Immature natural killer cell (primary cell): ENCODE results near the gene CRHR1. TPM values are rescaled to one million over a fixed set of nuclear protein-coding genes. Genes with fewer than 3 reads are reported as not detected.

Experiments
- DNase-seq, 3 donors: peaks; one replicate each; pipeline ENCODE4 v3.0.0; 2022; ENCODE audit warnings: mixed read lengths in 1 of 3
- H3K27ac Mint-ChIP-seq, 6 donors: one replicate each; pipeline ENCODE4 v1.8.0; 2020; ENCODE audit warnings: mixed read lengths in 6 of 6, mild to moderate bottlenecking in 5 of 6, inconsistent platforms in 4 of 6, moderate library complexity in 3 of 6
- H3K27me3 Mint-ChIP-seq, 3 donors: one replicate each; pipeline ENCODE4 v1.8.0; 2020 to 2021; ENCODE audit warnings: low read depth in 3 of 3, mild to moderate bottlenecking in 3 of 3, mixed read lengths in 3 of 3, moderate library complexity in 3 of 3, inconsistent platforms in 1 of 3
- H3K36me3 Mint-ChIP-seq, 3 donors: one replicate each; pipeline ENCODE4 v1.8.0; 2020; ENCODE audit warnings: mixed read lengths in 3 of 3, inconsistent platforms in 2 of 3, mild to moderate bottlenecking in 2 of 3
- H3K4me1 Mint-ChIP-seq, 2 donors: one replicate each; pipeline ENCODE4 v1.8.0; 2020; ENCODE audit warnings: inconsistent platforms in 2 of 2, mild to moderate bottlenecking in 2 of 2, mixed read lengths in 2 of 2, moderate library complexity in 1 of 2
- H3K4me3 Mint-ChIP-seq, 5 donors: one replicate each; pipeline ENCODE4 v1.8.0; 2020; ENCODE audit warnings: mild to moderate bottlenecking in 5 of 5, mixed read lengths in 5 of 5, inconsistent platforms in 3 of 5, moderate library complexity in 3 of 5
- H3K9me3 Mint-ChIP-seq, 6 donors: one replicate each; pipeline ENCODE4 v1.8.0; 2020; ENCODE audit warnings: mild to moderate bottlenecking in 6 of 6, mixed read lengths in 6 of 6, inconsistent platforms in 4 of 6, moderate library complexity in 3 of 6
- polyA plus RNA-seq, 3 donors: library from polyadenylated mRNA; unstranded; fragments of 300-500 nt; fragmentation: Illumina TruSeq; gene quantifications; one replicate each; pipeline ENCODE4 v1.2.3, GENCODE V29; 2021

The CRHR1 gene
- polyA plus RNA-seq, 3 donors from 2014 or later: not detected

GRCh38 chr17:45787044-45787443, 2.9 kb downstream of the CRHR1 start:
- Mint-ChIP-seq H3K36me3 (no peaks in the 10 kb centered on the region), H3K4me3 (no peak overlapping the region), H3K4me1 (peaks cover 6 to 11% of the 10 kb centered on the region in 2 donors), H3K27me3 (peaks cover 2 to 27% (median 16%) of the 10 kb centered on the region in 3 donors), H3K27ac (no peak overlapping the region), H3K9me3 (no peaks in the 10 kb centered on the region)
- no peak for DNase-seq

GRCh38 chr17:45787656-45788055, 3.5 kb downstream of the CRHR1 start:
- no peak for DNase-seq
- H3K27ac Mint-ChIP-seq: no peak overlapping the region
- H3K4me3 Mint-ChIP-seq: no peak overlapping the region
- peaks cover 6 to 9% of the 10 kb centered on the region in 2 donors for H3K4me1 Mint-ChIP-seq
- no peaks in the 10 kb centered on the region for H3K9me3 Mint-ChIP-seq
- H3K36me3 Mint-ChIP-seq: no peaks in the 10 kb centered on the region
- H3K27me3 Mint-ChIP-seq: peaks cover 0 to 30% (median 16%) of the 10 kb centered on the region in 3 donors

GRCh38 chr17:45788057-45788456, 3.9 kb downstream of the CRHR1 start:
- peaks cover 6 to 8% of the 10 kb centered on the region in 2 donors for H3K4me1 Mint-ChIP-seq
- H3K27ac Mint-ChIP-seq: no peak overlapping the region
- H3K36me3 Mint-ChIP-seq: no peaks in the 10 kb centered on the region
- DNase-seq: no peak
- peaks cover 4 to 30% (median 14%) of the 10 kb centered on the region in 3 donors for H3K27me3 Mint-ChIP-seq
- H3K4me3 Mint-ChIP-seq: no peak overlapping the region
- H3K9me3 Mint-ChIP-seq: no peaks in the 10 kb centered on the region

GRCh38 chr17:45789874-45790273, 5.8 kb downstream of the CRHR1 start:
- DNase-seq: no peak
- Mint-ChIP-seq H3K9me3 (no peaks in the 10 kb centered on the region), H3K36me3 (no peaks in the 10 kb centered on the region), H3K4me1 (peaks cover 3 to 6% of the 10 kb centered on the region in 2 donors), H3K27ac (no peak overlapping the region), H3K27me3 (peaks cover 4 to 26% (median 13%) of the 10 kb centered on the region in 3 donors), H3K4me3 (no peak overlapping the region)

GRCh38 chr17:45790296-45790922, 6.3 kb downstream of the CRHR1 start:
- no peak overlapping the region for H3K4me3 Mint-ChIP-seq
- no peaks in the 10 kb centered on the region for H3K9me3 Mint-ChIP-seq
- H3K4me1 Mint-ChIP-seq: peaks cover 3 to 6% of the 10 kb centered on the region in 2 donors
- H3K27me3 Mint-ChIP-seq: peaks cover 4 to 26% (median 13%) of the 10 kb centered on the region in 3 donors
- H3K27ac Mint-ChIP-seq: no peak overlapping the region
- no peaks in the 10 kb centered on the region for H3K36me3 Mint-ChIP-seq
- no peak for DNase-seq

DNA sequence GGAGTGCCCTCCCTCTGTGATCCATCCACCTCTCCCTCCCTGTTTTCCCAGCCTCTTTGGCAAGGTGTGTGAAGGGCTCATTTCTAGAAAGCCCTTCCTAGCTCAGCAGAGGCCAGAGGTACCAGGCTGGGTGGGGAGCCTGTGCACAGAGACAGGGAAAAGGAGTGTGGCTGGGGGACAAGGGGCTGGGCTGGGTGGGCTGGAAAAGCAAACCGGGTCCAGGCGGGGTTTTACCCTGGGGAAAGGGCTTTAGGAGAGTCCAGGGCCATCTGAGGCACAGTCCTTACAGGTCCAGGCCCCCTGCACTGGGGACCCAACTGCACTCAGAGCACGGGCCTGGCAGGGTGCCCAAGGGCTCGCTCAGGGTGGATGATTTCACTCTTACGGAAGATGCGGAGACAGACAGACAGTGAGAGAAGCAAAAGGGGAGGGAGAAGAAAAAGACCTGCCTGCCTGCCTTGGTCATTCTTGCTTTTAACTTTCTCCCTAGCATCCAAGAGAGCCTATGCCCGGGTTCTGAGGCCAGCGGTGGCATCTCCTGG, 7.0 kb downstream of the CRHR1 start:
- Mint-ChIP-seq H3K27me3 (peaks cover 4 to 19% (median 9%) of the 10 kb centered on the region in 3 donors), H3K36me3 (no peaks in the 10 kb centered on the region), H3K4me3 (no peak overlapping the region), H3K27ac (peak overlapping the region in 1 of 6 donors; percentile 76), H3K9me3 (no peaks in the 10 kb centered on the region), H3K4me1 (peaks cover 0 to 2% of the 10 kb centered on the region in 2 donors)
- DNase-seq: no peak

- Mint-ChIP-seq H3K27ac (no peak overlapping the region), H3K36me3 (no peaks in the 10 kb centered on the region), H3K27me3 (peaks cover 4 to 16% (median 9%) of the 10 kb centered on the region in 3 donors), H3K4me3 (no peak overlapping the region), H3K9me3 (no peaks in the 10 kb centered on the region), H3K4me1 (no peaks in the 10 kb centered on the region)
- DNase-seq: no peak
These were observed 7.8 kb downstream of the CRHR1 start for GRCh38 chr17:45791935-45792334.

DNA sequence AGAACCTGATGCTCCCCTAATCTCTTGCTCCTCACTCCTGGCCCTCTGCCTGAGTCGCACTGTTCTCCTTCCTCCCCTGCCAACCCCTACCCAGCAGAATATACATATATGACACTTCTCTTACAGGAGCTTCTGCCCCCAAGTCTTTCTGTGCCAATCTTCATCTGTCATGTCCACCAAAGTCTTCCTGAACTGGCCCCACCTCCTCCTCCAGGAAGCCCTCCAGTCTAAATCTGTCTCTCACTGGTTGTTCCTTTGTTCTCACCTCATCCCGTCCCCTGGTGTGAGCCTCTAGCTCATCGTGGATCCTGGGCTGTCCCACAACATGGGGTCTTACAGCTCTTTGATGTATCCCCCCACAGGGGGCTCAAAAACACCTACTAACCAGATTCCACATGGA, 8.3 kb downstream of the CRHR1 start:
- Mint-ChIP-seq H3K4me3 (no peak overlapping the region), H3K27me3 (peaks cover 4 to 13% (median 6%) of the 10 kb centered on the region in 3 donors), H3K36me3 (no peaks in the 10 kb centered on the region), H3K9me3 (no peaks in the 10 kb centered on the region), H3K4me1 (no peaks in the 10 kb centered on the region), H3K27ac (no peak overlapping the region)
- DNase-seq: no peak

- H3K36me3 Mint-ChIP-seq: no peaks in the 10 kb centered on the region
- H3K27me3 Mint-ChIP-seq: peaks cover 4 to 13% (median 6%) of the 10 kb centered on the region in 3 donors
- DNase-seq: no peak
- H3K9me3 Mint-ChIP-seq: no peaks in the 10 kb centered on the region
- H3K4me1 Mint-ChIP-seq: no peaks in the 10 kb centered on the region
- H3K4me3 Mint-ChIP-seq: no peak overlapping the region
- no peak overlapping the region for H3K27ac Mint-ChIP-seq
These were observed 9.1 kb downstream of the CRHR1 start for GRCh38 chr17:45792995-45793755.

DNA sequence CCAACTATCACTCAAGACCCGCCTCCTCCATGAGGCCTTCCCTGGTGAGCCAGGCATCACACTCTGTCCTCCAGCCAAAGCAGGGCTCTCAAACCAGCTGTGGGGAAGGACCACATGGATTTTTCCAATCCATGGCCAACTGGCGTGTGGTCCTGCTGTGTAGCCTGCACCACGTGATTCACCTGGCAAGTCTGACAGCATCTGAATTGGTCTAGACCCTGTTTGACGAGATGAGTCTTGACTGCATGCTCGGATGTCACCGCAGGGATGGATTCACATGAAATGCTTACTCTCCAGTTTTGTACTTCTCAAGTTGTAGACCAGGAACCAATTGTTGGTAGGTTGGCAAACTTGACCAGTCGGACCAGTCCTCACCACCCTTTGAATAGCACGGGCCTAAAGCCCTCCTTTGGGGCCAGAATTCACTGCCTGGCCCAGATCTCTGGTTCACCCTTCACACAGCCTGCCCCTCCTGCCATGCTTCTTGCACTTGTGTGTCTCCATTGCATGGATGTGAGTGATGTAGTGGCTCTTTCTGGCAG, 9.9 kb downstream of the CRHR1 start:
- peaks cover 4 to 8% (median 7%) of the 10 kb centered on the region in 3 donors for H3K27me3 Mint-ChIP-seq
- DNase-seq: no peak

DNA sequence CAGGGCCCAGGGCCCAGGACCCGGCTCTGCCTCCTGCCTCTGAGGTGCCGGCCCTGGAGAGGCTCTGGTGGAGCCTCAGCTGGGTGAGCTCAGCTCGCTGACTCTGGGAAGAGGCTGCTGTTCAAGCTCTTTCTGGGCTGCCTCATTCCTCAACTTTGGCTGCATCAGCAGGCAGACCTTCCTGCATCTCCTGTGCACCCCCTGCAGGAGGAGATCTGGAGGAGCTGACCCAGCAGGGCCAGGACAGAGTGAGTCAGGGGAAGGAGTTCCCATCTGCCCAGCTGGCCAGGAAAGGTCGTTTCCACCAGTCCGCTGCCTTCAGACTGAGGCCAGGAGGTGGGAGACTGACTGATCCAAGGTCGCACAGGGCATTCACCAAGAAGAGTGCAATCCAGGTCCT, 10.7 kb downstream of the CRHR1 start:
- H3K36me3 Mint-ChIP-seq: no peaks in the 10 kb centered on the region
- no peaks in the 10 kb centered on the region for H3K9me3 Mint-ChIP-seq
- peaks cover 4 to 11% (median 7%) of the 10 kb centered on the region in 3 donors for H3K27me3 Mint-ChIP-seq
- no peaks in the 10 kb centered on the region for H3K4me1 Mint-ChIP-seq
- H3K4me3 Mint-ChIP-seq: no peak overlapping the region
- no peak overlapping the region for H3K27ac Mint-ChIP-seq
- no peak for DNase-seq

More for the DNA sequence above, 9.9 kb downstream of the CRHR1 start:
- Mint-ChIP-seq H3K4me3 (no peak overlapping the region), H3K27ac (no peak overlapping the region), H3K36me3 (no peaks in the 10 kb centered on the region), H3K9me3 (no peaks in the 10 kb centered on the region), H3K4me1 (no peaks in the 10 kb centered on the region)

GRCh38 chr17:45800816-45801215, 16.7 kb downstream of the CRHR1 start:
- peaks cover 2 to 5% (median 4%) of the 10 kb centered on the region in 3 donors for H3K27me3 Mint-ChIP-seq
- H3K4me1 Mint-ChIP-seq: no peaks in the 10 kb centered on the region
- DNase-seq: no peak
- no peak overlapping the region for H3K4me3 Mint-ChIP-seq
- H3K9me3 Mint-ChIP-seq: no peaks in the 10 kb centered on the region
- no peak overlapping the region for H3K27ac Mint-ChIP-seq
- no peaks in the 10 kb centered on the region for H3K36me3 Mint-ChIP-seq

- H3K4me1 Mint-ChIP-seq: no peaks in the 10 kb centered on the region
- no peak overlapping the region for H3K4me3 Mint-ChIP-seq
- no peaks in the 10 kb centered on the region for H3K36me3 Mint-ChIP-seq
- no peaks in the 10 kb centered on the region for H3K9me3 Mint-ChIP-seq
- DNase-seq: no peak
- peaks cover 2 to 5% (median 4%) of the 10 kb centered on the region in 3 donors for H3K27me3 Mint-ChIP-seq
- no peak overlapping the region for H3K27ac Mint-ChIP-seq
These were observed 17.3 kb downstream of the CRHR1 start for GRCh38 chr17:45801421-45801820.

- Mint-ChIP-seq H3K36me3 (no peaks in the 10 kb centered on the region), H3K27ac (no peak overlapping the region), H3K4me1 (no peaks in the 10 kb centered on the region), H3K4me3 (no peak overlapping the region), H3K9me3 (no peaks in the 10 kb centered on the region), H3K27me3 (peaks cover 0 to 5% (median 5%) of the 10 kb centered on the region in 3 donors)
- no peak for DNase-seq
These were observed 24.7 kb downstream of the CRHR1 start for GRCh38 chr17:45808845-45809244.
